ENCODE data around the gene GSTT2B. TPM values are rescaled to one million over a fixed set of nuclear protein-coding genes. Genes with fewer than 3 reads are reported as not detected.

Gene GSTT2B
- total RNA-seq, 1 donor from 2014 or later, result 4.9 TPM

- DNase-seq (ENCODE audit: low read depth) (no peak), FAIRE-seq (no peak)
- no peak for TF ChIP-seq EZH2 (IDR thresholded peaks at IDR 0.05; ENCODE audit: insufficient read depth, low read length)
- TF ChIP-seq CTCF (IDR thresholded peaks at IDR 0.05; ENCODE audit: insufficient read depth, low read depth, low read length), result no peak
- H3K79me2 ChIP-seq (ENCODE audit: insufficient read depth, low read length), result peaks cover 17% of the 10 kb centered on the region
- H3K27ac Mint-ChIP-seq (ENCODE audit: unreplicated experiment), result no peak overlapping the region
- no peak overlapping the region for H2AFZ ChIP-seq (ENCODE audit: low read depth, low read length)
- H3K4me1 Mint-ChIP-seq (ENCODE audit: low read depth, unreplicated experiment), result peaks cover 4% of the 10 kb centered on the region
- no peaks in the 10 kb centered on the region for H3K9me3 Mint-ChIP-seq (ENCODE audit: unreplicated experiment)
- peaks cover 12% of the 10 kb centered on the region for H3K4me1 ChIP-seq (ENCODE audit: insufficient read depth, low read length)
- H3K36me3 Mint-ChIP-seq (ENCODE audit: low read depth, unreplicated experiment), result peaks cover 1% of the 10 kb centered on the region
- H3K27me3 Mint-ChIP-seq (ENCODE audit: low read depth, unreplicated experiment), result peaks cover 18% of the 10 kb centered on the region
- no peak overlapping the region for H3K9ac ChIP-seq (ENCODE audit: low read length)
- H3K27me3 ChIP-seq (ENCODE audit: insufficient read depth, low read length), result no peaks in the 10 kb centered on the region
- H3K27ac ChIP-seq (ENCODE audit: low read depth, low read length), result no peak overlapping the region
- H3K4me3 Mint-ChIP-seq (ENCODE audit: unreplicated experiment), result no peak overlapping the region
- no peak overlapping the region for H3K4me2 ChIP-seq (ENCODE audit: low read length)
- H3K36me3 ChIP-seq (ENCODE audit: insufficient read depth, low read length), result no peaks in the 10 kb centered on the region
- no peak overlapping the region for H3K4me3 ChIP-seq (ENCODE audit: insufficient read depth, low read depth, low read length)
- H3K9me3 ChIP-seq (ENCODE audit: insufficient read depth, low read depth, low read length), result no peaks in the 10 kb centered on the region
- peaks cover 8% of the 10 kb centered on the region for H4K20me1 ChIP-seq (ENCODE audit: insufficient read depth, low read length)
These were observed 47.6 kb upstream of the GSTT2B start for GRCh38 chr22:24008381-24009226.

- TF ChIP-seq CTCF (IDR thresholded peaks at IDR 0.05; ENCODE audit: insufficient read depth, low read depth, low read length) (no peak), EZH2 (IDR thresholded peaks at IDR 0.05; ENCODE audit: insufficient read depth, low read length) (no peak)
- H3K4me3 Mint-ChIP-seq (ENCODE audit: unreplicated experiment), result no peak overlapping the region
- Histone ChIP-seq H3K4me2 (ENCODE audit: low read length) (no peak overlapping the region), H3K27ac (ENCODE audit: low read depth, low read length) (no peak overlapping the region), H3K36me3 (ENCODE audit: insufficient read depth, low read length) (no peaks in the 10 kb centered on the region), H2AFZ (ENCODE audit: low read depth, low read length) (no peak overlapping the region), H3K79me2 (ENCODE audit: insufficient read depth, low read length) (peaks cover 14% of the 10 kb centered on the region), H3K9me3 (ENCODE audit: insufficient read depth, low read depth, low read length) (no peaks in the 10 kb centered on the region), H3K9ac (ENCODE audit: low read length) (no peak overlapping the region), H4K20me1 (ENCODE audit: insufficient read depth, low read length) (peaks cover 5% of the 10 kb centered on the region), H3K4me3 (ENCODE audit: insufficient read depth, low read depth, low read length) (no peak overlapping the region), H3K27me3 (ENCODE audit: insufficient read depth, low read length) (no peaks in the 10 kb centered on the region), H3K4me1 (ENCODE audit: insufficient read depth, low read length) (peaks cover 12% of the 10 kb centered on the region)
- no peak for DNase-seq (ENCODE audit: low read depth)
- H3K27ac Mint-ChIP-seq (ENCODE audit: unreplicated experiment), result no peak overlapping the region
- peaks cover 1% of the 10 kb centered on the region for H3K36me3 Mint-ChIP-seq (ENCODE audit: low read depth, unreplicated experiment)
- H3K9me3 Mint-ChIP-seq (ENCODE audit: unreplicated experiment), result no peaks in the 10 kb centered on the region
- no peak for FAIRE-seq
- H3K4me1 Mint-ChIP-seq (ENCODE audit: low read depth, unreplicated experiment), result peaks cover 4% of the 10 kb centered on the region
- peaks cover 21% of the 10 kb centered on the region for H3K27me3 Mint-ChIP-seq (ENCODE audit: low read depth, unreplicated experiment)
These were observed 47.0 kb upstream of the GSTT2B start for GRCh38 chr22:24008022-24008283.
